ENCODE measurements around the gene TBC1D5.

TBC1D5 gene

DNA sequence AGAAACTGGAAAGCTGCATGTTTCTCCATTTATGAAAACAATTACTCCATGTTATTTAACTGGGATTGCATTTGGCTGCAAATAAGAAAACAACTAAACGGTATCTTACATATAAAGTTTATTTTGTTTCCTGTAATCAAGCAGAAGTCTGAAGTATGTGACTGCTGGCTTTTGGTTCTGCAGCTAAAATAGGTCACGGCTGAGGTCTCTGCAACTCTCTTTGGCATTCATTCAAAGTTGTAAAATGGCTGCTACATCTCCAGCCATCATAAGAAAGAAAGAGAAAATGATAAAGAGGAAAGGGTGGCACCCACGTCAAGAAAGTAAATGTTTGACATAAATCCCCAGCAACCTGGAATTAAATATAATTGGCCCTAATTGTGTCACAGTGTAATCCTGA is 406.1 kb downstream of the TBC1D5 start:
- DNase-seq: no peak

DNA sequence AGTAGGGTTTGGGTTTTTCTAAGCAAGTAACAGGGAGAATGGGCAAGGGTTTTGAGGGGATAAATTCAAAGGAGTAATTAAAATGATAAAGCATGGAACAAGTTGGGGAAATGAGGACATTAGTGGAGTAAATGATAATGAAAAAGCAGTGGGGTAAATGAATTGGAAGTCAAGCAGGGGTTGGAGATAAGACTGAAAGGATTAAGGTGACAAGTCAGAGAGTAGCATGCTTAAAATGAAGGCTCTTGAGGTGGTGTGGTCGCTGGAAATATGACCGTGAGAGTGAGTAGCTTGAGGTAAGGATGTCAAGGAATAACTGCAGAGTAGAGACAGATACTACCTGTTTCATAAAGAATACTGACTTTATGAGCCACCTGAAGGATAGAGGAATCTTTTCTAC is 408.5 kb downstream of the TBC1D5 start:
- no peak for DNase-seq

DNA sequence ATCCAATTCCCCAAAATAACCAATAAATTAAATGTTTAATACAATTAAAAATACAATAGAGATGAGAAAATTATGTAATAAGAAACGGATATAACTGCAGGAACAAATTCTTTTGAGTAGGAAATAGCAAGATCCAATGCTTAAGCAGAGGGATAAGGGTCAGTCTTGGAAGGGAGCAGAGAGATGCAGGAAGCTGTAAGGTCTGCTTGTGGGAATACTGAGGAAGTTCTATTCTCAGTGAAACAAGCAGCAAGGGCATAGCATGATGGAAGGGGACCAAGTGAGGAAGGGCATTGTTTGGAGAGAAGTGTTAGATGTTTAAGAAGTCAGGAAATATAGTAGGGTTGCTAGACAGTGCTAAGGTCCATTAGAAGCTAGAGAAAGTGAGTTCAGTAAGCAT is 409.0 kb downstream of the TBC1D5 start:
- DNase-seq: no peak

DNA sequence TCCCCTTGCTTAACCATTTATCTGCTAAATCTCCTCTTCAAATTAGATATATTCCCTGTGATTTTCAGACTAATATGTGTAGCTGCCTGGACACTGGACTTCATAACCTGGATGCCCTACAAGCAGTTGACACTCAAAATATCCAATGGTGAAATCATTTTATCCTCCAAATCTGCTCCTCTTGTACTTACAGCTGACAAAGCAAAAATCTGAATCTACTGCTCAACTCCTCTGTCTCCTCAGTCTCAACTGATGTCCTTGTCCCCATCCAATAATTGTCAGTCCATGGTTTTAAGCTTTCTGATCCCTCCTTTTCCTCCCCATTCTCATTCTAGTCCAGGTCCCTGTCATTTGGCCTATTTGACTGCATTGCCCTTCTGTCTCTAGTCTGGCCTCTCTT is 411.8 kb downstream of the TBC1D5 start:
- DNase-seq: no peak

DNA sequence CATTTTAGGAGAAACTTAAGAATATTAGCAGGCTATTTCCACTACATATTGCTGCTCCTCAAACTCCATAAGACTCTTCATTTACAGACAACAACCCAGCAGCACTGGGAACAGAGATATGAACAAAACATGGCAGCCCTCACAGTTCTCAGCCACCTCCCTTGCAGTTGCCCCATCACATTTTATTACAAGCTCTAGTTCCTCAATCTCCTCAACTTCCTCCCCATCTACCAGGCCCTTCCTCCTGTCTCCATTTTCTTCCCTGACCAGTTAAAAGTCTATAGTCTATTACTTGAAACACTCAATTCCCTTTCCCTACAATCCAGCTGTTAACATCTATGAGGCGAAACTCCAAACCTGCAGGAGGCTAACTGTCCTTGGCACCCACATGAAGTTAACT is 412.5 kb downstream of the TBC1D5 start:
- no peak for DNase-seq

DNA sequence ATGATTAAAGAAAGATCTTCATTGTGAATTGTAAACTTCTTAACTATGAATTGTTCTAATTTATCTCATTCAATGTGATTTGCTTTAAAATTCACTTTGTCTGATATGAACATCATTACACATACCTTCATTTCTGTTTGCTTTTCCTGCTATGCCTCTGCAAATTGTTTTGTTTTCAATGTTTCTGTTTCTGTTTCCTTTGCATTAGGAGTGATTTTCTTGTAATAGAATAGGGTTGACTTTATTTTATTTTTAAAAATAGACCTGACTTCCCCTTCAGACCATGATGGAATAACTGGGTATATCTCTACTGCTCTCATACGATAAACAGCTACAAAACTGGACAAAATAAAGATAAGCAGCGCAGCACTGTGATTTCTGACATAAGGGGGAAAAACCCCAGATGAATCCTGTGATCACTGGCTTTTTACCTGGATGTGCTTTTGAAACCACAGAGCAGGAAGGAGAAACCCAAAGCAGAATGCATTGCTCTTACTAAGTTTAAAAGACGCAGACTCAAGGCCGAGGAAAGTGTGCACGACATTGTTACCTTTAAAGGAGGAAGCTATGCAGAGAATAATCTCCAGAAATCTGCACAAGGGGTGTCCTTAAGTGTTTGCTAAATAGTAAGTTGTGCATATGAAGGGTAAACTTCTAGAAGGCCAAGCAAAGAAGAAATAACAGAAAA is 420.2 kb downstream of the TBC1D5 start:
- no peak for DNase-seq

DNA sequence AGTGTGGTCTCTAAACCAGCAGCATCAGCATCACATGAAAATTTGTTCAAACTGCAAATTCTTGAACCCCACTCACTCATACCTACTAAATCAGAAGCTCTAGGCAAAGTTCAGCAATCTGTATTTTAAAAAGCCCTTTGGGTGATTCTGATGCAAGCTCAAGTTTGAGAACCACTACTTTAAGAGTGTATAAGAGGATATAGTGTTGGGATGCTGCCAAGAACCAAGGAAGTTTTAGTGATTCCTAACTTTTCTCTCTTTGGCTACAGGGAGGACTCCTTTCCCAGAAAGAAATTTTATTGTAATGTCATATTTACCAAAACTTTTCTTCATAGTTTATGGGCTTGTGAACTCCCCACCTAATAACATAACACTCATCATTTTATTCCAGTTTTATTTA is 422.2 kb downstream of the TBC1D5 start:
- DNase-seq: no peak

DNA sequence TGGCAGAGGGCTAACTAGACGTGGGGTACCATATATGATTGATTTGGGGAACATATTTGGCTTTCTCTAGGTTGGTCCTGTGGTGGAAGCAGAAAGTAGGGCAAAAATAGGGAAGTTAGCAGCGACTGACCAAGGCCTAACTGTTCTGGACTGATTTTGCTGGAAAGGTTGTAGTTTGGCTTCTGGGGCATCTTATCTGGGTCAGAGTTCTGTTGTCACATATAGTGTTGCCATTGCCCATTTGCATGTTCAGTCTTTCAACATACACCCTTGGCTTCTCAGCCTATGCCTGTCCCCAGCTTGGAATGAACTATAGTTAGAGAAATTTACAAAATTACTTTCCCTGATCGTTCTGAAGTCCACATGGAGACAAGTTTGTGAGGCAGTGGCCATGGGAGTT is 426.5 kb downstream of the TBC1D5 start:
- DNase-seq: no peak

DNA sequence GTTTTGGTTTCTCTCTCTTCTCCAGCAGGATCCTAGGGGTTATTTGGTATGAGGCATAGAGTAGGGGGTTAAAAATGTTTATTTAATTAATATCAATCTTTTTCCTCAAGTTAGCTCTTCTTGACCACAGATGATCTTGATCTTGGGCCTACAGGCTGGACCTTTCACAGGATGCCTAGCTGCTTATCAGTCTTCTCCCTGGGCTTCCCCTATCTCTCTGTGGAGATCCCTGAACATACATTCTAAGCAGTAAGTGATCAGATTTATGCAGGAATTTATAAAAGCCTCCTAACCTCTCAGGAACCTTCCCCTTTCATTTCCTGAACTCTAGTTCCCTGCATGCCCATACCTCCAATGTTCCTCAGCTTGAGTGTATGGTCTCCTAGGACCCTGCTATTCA is 428.3 kb downstream of the TBC1D5 start:
- no peak for DNase-seq

DNA sequence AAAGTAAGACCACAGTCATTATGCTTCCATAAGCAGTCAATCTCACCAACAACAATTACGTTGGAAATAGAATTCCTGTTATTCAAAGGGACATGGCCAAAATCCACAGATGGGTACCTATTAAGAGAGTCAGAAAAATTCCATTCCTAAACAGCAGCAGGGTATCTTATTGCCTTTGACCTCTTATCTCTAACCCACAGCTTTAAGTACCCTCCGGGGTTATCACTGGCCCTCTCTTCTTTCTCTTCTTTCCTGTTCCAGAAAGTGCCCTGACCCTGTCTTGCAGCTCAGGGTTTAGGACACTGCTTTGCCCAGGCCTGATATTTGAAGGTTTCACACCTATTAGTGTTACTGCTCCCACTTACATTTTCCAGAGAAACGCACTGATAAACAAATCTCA is 428.7 kb downstream of the TBC1D5 start:
- no peak for DNase-seq

DNA sequence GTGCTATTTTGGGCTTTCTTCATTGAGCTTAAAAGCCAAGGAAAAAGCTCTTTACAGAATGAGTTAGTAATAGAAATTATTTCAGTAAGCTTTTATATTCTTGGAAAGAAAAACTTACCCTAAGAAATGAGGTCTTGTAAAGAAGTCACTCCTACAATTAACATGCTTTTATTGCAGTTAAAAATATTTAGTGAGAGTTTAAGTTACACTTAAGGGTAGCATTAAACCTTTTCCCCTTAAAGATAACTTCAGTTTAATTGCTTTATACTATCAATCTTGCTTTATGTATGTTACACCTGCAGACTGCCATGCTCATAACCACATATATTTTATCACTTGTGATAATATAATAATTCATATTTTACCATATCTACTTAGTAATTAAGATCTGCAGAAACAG is 431.4 kb downstream of the TBC1D5 start:
- no peak for DNase-seq

DNA sequence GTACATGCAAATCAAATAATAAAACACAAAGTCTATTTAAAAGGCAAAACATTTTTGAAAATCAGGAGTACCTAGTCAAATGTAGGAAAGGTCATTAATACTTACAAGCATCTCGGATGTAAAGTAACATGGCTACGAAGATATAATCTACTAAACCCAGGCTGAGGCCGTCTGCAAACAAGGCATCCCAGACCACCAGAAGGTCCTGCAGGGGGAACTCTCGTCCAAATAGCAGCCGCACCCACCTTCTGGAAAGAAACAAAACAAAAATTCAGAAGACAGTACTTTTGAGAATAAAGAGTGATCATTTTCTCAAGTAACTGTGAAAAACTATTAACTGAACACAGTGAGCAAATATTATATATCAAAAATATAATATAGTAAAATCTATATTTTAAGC is 434.5 kb downstream of the TBC1D5 start:
- no peak for DNase-seq

DNA sequence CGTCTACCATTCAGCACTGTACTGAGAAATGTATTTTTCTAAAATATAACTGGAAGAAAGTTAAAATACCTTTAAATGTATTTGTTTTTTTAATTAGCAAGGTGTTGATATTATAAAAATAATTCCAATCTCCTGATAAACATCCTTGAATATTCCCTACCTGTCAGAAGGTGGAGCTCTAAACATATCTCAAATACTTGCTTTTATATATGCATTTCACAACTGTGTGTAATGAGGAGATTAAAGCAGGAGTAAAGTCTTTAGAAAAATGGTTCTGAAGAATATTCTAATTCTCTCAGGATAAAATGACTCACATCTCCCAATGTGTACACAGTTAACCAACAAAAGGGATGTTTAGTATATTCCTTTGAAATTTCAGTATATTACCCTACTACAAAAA is 434.9 kb downstream of the TBC1D5 start:
- DNase-seq: no peak

DNA sequence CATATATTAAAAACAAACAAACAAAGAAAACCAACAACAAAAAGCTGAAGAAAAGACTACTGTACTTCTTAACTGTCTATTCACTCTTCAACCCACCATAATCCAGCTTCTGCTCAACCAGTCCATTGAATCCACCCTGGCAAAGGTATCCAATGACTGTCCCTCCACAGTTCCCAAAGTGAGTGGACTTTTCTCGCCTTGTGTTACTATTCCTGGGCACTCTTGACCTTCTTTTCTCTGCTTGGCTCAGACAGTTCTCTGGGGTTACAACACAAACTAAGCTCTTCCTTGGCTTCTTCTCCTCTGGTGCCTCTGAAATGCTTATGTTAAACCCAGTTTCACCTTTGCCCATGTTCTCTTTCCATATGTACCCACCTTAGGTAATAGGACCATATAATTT is 437.5 kb downstream of the TBC1D5 start:
- DNase-seq: no peak

DNA sequence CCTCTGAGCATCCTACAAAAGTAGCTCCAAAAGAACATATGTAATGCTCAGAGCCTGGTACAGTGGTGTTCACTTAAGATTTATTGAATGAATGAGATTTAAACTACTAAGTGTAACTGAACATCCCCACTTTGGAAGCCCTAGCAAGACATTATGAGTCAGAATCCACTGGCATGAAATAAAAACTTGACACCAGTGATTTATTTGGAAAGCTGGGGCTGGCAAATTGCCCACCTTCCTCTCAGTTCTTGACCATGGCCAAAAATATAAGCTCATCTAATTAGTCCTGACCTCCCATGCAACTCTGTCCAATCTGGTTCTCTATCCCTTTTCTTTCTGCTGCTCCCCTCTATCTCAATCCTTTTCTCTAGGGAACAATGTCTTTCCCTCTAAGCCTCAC is 439.7 kb downstream of the TBC1D5 start:
- DNase-seq: no peak

DNA sequence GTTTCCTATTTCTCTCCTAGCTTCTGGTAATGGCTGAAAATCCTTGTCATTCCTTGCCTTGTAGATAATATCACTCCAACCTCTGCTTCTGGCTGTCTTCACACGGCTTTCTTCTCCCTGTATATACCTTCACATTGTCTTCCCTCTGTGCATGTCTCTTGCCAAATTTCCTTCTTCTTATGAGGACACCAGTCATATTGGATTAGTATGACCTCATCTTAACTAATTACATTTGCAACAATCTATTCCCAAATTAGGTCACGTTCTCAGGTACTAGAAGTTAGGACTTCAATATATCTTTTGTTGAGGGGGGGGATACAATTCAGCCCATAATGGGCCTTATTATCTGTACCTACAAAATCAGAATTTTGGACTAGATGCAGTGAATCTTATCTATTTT is 440.3 kb downstream of the TBC1D5 start:
- DNase-seq: no peak

DNA sequence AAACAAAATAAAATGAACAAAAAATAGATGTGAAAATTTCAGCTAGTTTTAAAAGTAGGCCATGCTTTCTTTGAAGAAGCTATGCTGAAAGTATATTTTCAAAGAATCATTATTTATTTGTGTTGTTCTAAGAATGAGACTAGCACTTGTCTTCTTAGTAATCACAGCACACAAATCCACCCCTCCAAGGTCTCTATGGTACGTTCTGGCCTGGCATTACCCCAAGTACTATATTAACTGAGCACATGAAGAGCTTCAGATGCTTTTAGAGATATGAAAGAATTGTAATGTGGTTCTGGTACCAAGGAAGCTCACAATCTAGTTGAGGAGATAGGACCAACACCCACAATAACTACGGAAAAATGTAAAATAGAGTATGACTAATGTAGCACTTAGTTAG is 441.2 kb downstream of the TBC1D5 start:
- no peak for DNase-seq

DNA sequence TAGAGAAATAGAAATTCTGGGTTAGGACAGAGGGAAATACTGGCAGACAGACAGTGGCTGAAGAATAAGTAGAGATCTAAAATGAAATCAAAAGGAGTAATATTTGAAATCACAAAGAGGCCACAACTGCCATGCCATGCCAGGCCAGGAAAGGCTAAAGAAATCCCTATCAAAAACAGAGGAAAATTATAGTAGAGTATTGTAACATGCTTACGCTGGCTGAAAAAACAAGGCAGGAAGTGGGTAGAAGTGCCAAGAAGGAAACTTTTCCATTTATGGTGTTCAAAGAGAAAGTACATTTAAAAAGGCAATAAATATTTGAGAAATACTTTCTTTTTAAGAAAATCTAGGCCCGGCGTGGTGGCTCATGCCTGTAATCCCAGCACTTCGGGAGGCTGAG is 442.0 kb downstream of the TBC1D5 start:
- DNase-seq: no peak

DNA sequence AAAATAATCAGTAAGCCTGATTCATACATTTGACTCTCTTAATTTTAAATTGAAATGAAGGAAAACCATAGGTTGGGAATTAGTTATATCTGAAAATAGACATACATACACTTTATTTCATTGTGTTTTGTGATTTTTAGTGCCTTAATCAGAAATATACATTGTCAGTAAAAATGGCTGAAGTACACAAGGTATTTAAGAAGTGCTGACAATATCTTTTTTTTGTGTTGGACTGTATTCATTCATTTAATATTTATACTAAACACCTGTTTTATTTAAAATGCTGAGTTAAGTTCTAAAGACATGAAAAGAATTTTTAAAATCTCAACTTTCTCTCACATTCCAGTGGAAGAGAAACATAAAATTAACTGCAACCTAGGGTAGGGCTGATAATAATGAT is 444.4 kb downstream of the TBC1D5 start:
- DNase-seq: no peak

DNA sequence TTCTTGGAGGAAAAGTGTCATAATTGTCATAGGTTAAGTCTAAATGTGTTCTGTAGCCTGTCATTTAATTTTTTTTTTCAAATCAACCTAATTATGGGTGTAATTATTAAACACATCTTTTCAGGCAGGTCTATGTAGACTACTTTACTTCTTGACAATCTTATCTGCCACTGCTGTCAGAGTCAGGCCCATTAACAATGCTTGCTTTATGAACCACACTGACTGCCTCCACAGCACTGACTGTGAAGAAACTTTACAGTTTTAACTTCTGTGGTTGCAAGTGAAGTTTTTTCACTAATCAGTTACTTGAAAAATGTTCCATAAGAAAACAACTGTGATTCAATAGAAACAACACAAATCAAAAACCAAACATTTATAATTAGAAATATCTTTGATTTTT is 449.9 kb downstream of the TBC1D5 start:
- DNase-seq: no peak

DNA sequence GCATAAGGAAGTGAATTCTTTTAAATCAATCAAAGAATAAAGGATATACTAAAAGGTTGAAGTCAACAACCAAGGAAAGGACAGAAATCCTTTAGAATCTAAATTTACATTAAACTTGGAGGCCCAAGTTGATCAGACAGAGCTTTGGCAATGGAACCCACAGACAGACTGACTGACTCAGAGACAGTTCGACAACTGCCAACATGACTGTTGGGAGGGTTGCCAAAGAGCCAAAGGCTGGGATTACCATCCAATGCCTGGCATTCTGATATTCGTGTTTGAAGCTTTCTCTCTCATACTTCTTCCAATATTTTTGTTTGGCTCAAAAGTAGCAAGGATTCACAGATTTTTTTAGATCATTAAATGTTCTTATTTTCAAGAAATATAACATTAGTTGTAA is 451.5 kb downstream of the TBC1D5 start:
- DNase-seq: no peak

DNA sequence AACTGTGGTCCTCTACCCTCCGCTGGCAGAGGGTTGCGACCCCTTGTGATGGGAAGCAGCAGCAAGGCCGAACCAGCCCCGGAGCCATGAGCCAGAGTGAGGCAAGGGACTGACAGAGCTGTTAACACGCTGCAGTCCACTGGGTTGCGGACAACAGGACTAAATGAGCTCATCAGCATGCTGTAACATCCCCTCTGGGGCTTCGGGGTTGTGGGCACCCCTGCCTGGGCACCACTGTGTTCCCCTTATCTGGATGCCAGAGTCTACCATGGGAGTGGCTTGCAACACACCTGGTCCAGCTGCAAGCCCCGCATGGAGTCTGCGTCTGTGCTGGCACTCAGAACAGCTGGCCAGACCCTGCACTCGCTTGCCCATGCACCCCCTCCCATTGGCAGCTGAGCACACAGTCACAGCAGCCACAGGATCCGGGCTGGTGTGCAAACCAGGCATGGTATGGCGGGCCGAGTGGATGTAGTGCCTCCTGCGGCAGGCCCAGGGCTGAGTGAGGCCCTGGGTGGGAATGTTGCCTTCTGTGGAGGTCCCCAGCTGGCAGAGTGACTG is 453.5 kb downstream of the TBC1D5 start:
- DNase-seq: no peak

DNA sequence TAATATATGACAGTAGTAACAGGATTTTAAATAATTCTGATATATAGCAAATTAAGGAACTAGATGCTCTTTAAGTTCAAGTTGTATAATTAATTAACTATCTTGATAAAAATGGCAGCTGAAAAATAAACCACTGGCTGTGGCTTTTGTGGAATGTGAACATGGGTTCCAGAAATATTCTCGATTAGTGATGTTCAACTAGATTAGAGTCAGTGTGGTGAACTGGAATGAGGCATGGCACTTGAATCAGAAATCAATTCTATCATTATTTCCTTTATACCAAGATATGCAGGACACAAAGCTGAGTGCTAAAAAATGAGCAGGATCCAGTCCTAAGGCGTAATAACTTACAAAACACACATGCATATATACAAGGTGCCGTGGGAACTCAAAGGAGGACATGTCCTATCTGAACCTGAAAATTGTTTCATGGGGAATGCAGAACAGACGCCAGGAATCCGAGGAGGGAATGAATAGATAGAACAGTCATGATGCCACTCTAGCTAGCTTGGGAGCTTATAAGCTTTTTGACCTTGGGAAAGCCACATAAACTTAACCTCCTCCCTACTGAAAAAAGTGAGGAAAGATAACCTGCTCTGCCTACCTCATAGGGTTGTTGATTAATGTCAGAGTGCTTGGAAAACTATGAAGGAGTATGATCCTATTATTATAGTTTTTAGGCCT is 455.3 kb downstream of the TBC1D5 start:
- DNase-seq: no peak

DNA sequence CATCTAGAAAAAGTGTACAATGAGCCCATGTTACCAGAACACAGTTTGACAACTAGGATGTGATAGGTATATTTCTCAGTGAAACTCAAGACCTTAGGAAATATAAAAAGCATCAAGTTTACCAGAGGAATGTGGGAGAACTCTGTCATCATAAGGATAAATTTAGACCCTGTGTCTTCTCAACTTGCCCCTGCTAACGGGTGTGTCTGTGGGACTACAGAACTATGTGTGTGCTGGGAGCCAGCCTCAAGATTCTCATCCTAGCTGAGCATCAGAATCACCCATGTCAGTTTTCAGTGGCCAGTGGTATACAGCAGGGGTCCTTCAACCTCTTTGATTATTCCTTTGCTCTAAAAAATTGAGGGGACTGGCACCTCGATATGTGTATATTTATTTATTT is 464.4 kb downstream of the TBC1D5 start:
- no peak for DNase-seq

DNA sequence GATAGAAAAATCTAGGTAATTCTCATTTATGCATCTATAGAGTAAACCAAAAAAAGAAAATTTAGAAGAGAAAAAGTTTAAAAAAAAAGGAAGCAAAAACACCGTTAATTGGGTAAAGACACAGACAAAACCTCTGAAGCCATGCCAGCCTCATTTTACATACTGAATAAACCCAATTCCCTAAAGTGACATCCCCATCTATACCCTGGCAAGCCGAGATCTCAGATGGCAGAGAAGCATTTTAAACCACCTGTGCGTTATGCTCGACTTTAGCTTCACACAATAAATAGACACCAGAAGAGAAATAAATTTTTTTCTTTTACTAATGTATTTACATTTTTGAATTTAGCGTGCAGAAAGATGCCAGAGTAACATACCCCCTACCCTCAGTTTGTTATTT is 475.6 kb downstream of the TBC1D5 start:
- DNase-seq: no peak
